ENCODE data around the gene HYI.
"Not testable (repeated sequence)": the region's sequence is repeated elsewhere in the genome, so short reads cannot be mapped to it uniquely, and the experiment has no call there.

GRCh38 chr1:43458379-43458778 is 4.6 kb upstream of the HYI start:
- TF ChIP-seq TAF1, POLR2A, SPI1, POLR2AphosphoS5 (IDR thresholded peaks at IDR 0.05; ENCODE audit: low read depth, low read length): not testable (repeated sequence)

Data from GM12891 (cell line).